ENCODE results near the gene TMEM258. TPM values are rescaled to one million over a fixed set of nuclear protein-coding genes. Genes with fewer than 3 reads are reported as not detected.

Gene TMEM258
- total and polyA plus RNA-seq, 9 of the 15 experiments (the other 6 are each of a cell fraction or from before 2014, with no cell fraction given): 97.2 to 856 (median 231) TPM

GRCh38 chr11:61814958-61815789 is 22.8 kb upstream of the TMEM258 start (continued):
- peak; percentile 37; the same call in 1 of the 2 replicates for TF ChIP-seq ERF (CRISPR knock-in tag; IDR thresholded peaks at IDR 0.05)
- TF ChIP-seq GABPA (tag; conservative IDR thresholded peaks at IDR 0.05; ENCODE audit: low read depth): 0 out of 2 replicates have a peak, but pooled peaks have one; percentile 6
- TF ChIP-seq ZFP36 (IDR thresholded peaks at IDR 0.05; ENCODE audit: low read depth, low read length, partially characterized antibody): peak; percentile 2
- TF ChIP-seq, protein P1, sequence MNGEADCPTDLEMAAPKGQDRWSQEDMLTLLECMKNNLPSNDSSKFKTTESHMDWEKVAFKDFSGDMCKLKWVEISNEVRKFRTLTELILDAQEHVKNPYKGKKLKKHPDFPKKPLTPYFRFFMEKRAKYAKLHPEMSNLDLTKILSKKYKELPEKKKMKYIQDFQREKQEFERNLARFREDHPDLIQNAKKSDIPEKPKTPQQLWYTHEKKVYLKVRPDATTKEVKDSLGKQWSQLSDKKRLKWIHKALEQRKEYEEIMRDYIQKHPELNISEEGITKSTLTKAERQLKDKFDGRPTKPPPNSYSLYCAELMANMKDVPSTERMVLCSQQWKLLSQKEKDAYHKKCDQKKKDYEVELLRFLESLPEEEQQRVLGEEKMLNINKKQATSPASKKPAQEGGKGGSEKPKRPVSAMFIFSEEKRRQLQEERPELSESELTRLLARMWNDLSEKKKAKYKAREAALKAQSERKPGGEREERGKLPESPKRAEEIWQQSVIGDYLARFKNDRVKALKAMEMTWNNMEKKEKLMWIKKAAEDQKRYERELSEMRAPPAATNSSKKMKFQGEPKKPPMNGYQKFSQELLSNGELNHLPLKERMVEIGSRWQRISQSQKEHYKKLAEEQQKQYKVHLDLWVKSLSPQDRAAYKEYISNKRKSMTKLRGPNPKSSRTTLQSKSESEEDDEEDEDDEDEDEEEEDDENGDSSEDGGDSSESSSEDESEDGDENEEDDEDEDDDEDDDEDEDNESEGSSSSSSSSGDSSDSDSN (IDR thresholded peaks at IDR 0.05; ENCODE audit: borderline replicate concordance in 1 of 2, low read depth in 2 of 2, low read length in 2 of 2): peak in 1 of 2 experiments; percentile 70; a peak in 2 of 4 replicates
- peak; percentile 73 for TF ChIP-seq TAF7 (tag; IDR thresholded peaks at IDR 0.05)
- TF ChIP-seq ETS1 (conservative IDR thresholded peaks at IDR 0.05; ENCODE audit: control insufficient read depth, low read depth, low read length): peak; percentile 28; the same call in 1 of the 2 replicates
- TF ChIP-seq, protein P2, sequence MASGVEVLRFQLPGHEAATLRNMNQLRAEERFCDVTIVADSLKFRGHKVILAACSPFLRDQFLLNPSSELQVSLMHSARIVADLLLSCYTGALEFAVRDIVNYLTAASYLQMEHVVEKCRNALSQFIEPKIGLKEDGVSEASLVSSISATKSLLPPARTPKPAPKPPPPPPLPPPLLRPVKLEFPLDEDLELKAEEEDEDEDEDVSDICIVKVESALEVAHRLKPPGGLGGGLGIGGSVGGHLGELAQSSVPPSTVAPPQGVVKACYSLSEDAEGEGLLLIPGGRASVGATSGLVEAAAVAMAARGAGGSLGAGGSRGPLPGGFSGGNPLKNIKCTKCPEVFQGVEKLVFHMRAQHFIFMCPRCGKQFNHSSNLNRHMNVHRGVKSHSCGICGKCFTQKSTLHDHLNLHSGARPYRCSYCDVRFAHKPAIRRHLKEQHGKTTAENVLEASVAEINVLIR (CRISPR knock-in tag; IDR thresholded peaks at IDR 0.05): peak; percentile 31; the same call in 1 of the 2 replicates
- TF ChIP-seq L3MBTL2 (IDR thresholded peaks at IDR 0.05): peak; percentile 76
- TF ChIP-seq NR2C2 (CRISPR knock-in tag; IDR thresholded peaks at IDR 0.05): no peak; the same call in 1 of the 2 replicates
- peak; percentile 80 for TF ChIP-seq NR2C2 (tag; IDR thresholded peaks at IDR 0.05)
- TF ChIP-seq HBP1 (CRISPR knock-in tag; IDR thresholded peaks at IDR 0.05): peak; percentile 56; the same call in 1 of the 2 replicates
- peak; percentile 61; the same call in 1 of the 2 replicates for TF ChIP-seq PHB (CRISPR knock-in tag; IDR thresholded peaks at IDR 0.05)
- TF ChIP-seq NFIC (IDR thresholded peaks at IDR 0.05): peak; percentile 43
- TF ChIP-seq POLR2A (conservative IDR thresholded peaks at IDR 0.05): peak; percentile 99
- TF ChIP-seq, protein P3, sequence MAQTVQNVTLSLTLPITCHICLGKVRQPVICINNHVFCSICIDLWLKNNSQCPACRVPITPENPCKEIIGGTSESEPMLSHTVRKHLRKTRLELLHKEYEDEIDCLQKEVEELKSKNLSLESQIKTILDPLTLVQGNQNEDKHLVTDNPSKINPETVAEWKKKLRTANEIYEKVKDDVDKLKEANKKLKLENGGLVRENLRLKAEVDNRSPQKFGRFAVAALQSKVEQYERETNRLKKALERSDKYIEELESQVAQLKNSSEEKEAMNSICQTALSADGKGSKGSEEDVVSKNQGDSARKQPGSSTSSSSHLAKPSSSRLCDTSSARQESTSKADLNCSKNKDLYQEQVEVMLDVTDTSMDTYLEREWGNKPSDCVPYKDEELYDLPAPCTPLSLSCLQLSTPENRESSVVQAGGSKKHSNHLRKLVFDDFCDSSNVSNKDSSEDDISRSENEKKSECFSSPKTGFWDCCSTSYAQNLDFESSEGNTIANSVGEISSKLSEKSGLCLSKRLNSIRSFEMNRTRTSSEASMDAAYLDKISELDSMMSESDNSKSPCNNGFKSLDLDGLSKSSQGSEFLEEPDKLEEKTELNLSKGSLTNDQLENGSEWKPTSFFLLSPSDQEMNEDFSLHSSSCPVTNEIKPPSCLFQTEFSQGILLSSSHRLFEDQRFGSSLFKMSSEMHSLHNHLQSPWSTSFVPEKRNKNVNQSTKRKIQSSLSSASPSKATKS (CRISPR knock-in tag; IDR thresholded peaks at IDR 0.05): 0 out of 2 replicates have a peak, but pooled peaks have one; percentile 61
- TF ChIP-seq HDAC6 (IDR thresholded peaks at IDR 0.05; ENCODE audit: low read depth, low read length): no peak
- TF ChIP-seq E2F1 (CRISPR knock-in tag; IDR thresholded peaks at IDR 0.05): peak; percentile 45; the same call in 1 of the 2 replicates

Data from K562 (cell line).